A549 treated with ZK216348 at 1 μM for 4 hours (cell line): ENCODE data around the gene ASIC4. TPM values are rescaled to one million over a fixed set of nuclear protein-coding genes. Genes with fewer than 3 reads are reported as not detected.

Experiments used
- total RNA-seq: library from RNA; stranded (reverse); fragments of 200-300 nt; extraction: Qiagen RNA extraction; gene quantifications from 5 replicates; pipeline ENCODE4 v1.2.3, GENCODE V29; 2022; ENCODE audit warnings: low read depth

Gene ASIC4
- total RNA-seq = 0.08 to 0.17 TPM (median 0.09 TPM) in 4 of 5 replicates, not detected in the other

GRCh38 chr2:219514196-219514761 lies at the start of gene ASIC4:
Gene ASIC4 (plus strand): TSS chr2:219514482. CDS start chr2:219514725, 243 bp downstream.

GRCh38 chr2:219498280-219499057 lies 15.8 kb upstream of the ASIC4 start, which contains the start of gene GMPPA:
Gene GMPPA (plus strand): TSS chr2:219498891. CDS start chr2:219499976, 1,085 bp downstream.

GRCh38 chr2:219543596-219544358 lies 29.5 kb downstream of the ASIC4 start, which contains the start of the genes CHPF and TMEM198:
Gene CHPF (minus strand): TSS chr2:219543809. CDS start chr2:219543538, 271 bp downstream.
Gene TMEM198 (plus strand): TSS chr2:219544028. CDS start chr2:219544728, 700 bp downstream.

GRCh38 chr2:219571311-219572236 lies 57.3 kb downstream of the ASIC4 start, which contains the start of gene OBSL1:
Gene OBSL1 (minus strand): TSS chr2:219571539. CDS start chr2:219571232, 307 bp downstream.

GRCh38 chr2:219572237-219573001 lies 58.1 kb downstream of the ASIC4 start, which contains the start of gene INHA:
Gene INHA (plus strand): TSS chr2:219572310. CDS start chr2:219572375, 65 bp downstream.

Other genes starting within 250 kb of the ASIC4 start
- 28.6 to 57.4 TPM (median 45.2 TPM) in 5 replicates for gene DNAJB2, start 235.1 kb upstream of the ASIC4 start, total RNA-seq
- 1.1 to 1.8 TPM (median 1.4 TPM) in 5 replicates for gene PTPRN, start 205.1 kb upstream of the ASIC4 start, total RNA-seq
- not detected in 5 replicates for gene RESP18, start 181.7 kb upstream of the ASIC4 start, total RNA-seq
- 51.7 to 64.3 TPM (median 58.3 TPM) in 5 replicates for gene DNPEP, start 126.6 kb upstream of the ASIC4 start, total RNA-seq
- gene DES, start 96.1 kb upstream of the ASIC4 start, total RNA-seq = 0.18 to 0.51 TPM (median 0.40 TPM) in 3 of 5 replicates, not detected in the others
- 5.1 to 10.4 TPM (median 6.9 TPM) in 5 replicates for gene SPEG, start 79.6 kb upstream of the ASIC4 start, total RNA-seq
- gene GMPPA, start 15.6 kb upstream of the ASIC4 start, total RNA-seq = 30.0 to 39.8 TPM (median 38.7 TPM) in 5 replicates
- 12.5 to 32.0 TPM (median 29.8 TPM) in 5 replicates for gene CHPF, start 29.3 kb downstream of the ASIC4 start, total RNA-seq
- 0.71 to 1.6 TPM (median 1.2 TPM) in 5 replicates for gene TMEM198, start 29.5 kb downstream of the ASIC4 start, total RNA-seq
- gene OBSL1, start 57.1 kb downstream of the ASIC4 start, total RNA-seq = 13.6 to 26.1 TPM (median 21.3 TPM) in 5 replicates
- 0.19 to 0.74 TPM (median 0.49 TPM) in 5 replicates for gene INHA, start 57.8 kb downstream of the ASIC4 start, total RNA-seq
- 9.4 to 21.0 TPM (median 17.7 TPM) in 5 replicates for gene STK11IP, start 83.4 kb downstream of the ASIC4 start, total RNA-seq
- 1.9 to 4.4 TPM (median 3.2 TPM) in 5 replicates for gene SLC4A3, start 113.1 kb downstream of the ASIC4 start, total RNA-seq